HEK293 (cell line): ENCODE data around the gene GRN.

Source experiments
- CTCF ChIA-PET: fragments of 350-600 bp; formaldehyde crosslinking; extraction: SDS; loops from one replicate; lab custom pipeline; 2021; ENCODE audit warnings: antibody characterized with exemption; lab: Yijun Ruan, JAX
- POLR2A ChIA-PET: fragments of 300-600 bp; formaldehyde crosslinking; extraction: SDS; loops from one replicate; lab custom pipeline; 2020; ENCODE audit warnings: antibody characterized with exemption, inconsistent platforms; lab: Yijun Ruan, JAX
- H3K27ac ChIP-seq: fragments of 200-500 bp; sonication (Bioruptor generic); 2 replicates; pipeline ENCODE4 v1.5.1; 2014; ENCODE audit warnings: low read depth, low read length, control low read depth, inconsistent platforms; ENCODE audit errors: extremely low read depth
- H3K36me3 ChIP-seq, 2 experiments: fragments of 200-500 bp in 1 of 2; sonication (Bioruptor generic) in 1 of 2; 1 replicate in 1 of 2; 2 replicates in 1 of 2; pipeline ENCODE4 v1.5.1; 2014 to 2017; ENCODE audit warnings: inconsistent platforms in 2 of 2, low read length in 2 of 2; ENCODE audit not compliant: control insufficient read depth in 2 of 2, insufficient read depth in 1 of 2
- H3K4me1 ChIP-seq: fragments of 200-500 bp; sonication (Bioruptor generic); 2 replicates; pipeline ENCODE4 v1.5.1; 2014; ENCODE audit warnings: mild to moderate bottlenecking, low read length, inconsistent platforms; ENCODE audit not compliant: control insufficient read depth, insufficient read depth
- H3K4me3 ChIP-seq: 2 replicates; pipeline ENCODE4 v1.5.1; 2011; ENCODE audit warnings: low read depth, mild to moderate bottlenecking, control low read depth, low read length, moderate library complexity
- H3K9me3 ChIP-seq: fragments of 200-500 bp; sonication (Bioruptor generic); 2 replicates; pipeline ENCODE4 v1.5.1; 2014; ENCODE audit warnings: low read depth, low read length, inconsistent platforms; ENCODE audit not compliant: control insufficient read depth, insufficient read depth
- FEZF1 ChIP-seq: fragments of 450-650 bp; formaldehyde crosslinking; IDR thresholded peaks from 2 replicates; pipeline ENCODE4 v1.5.1; 2016; ENCODE audit warnings: missing biosample characterization, missing genetic modification characterization
- REPIN1 ChIP-seq: fragments of 450-650 bp; formaldehyde crosslinking; IDR thresholded peaks from 2 replicates; pipeline ENCODE4 v1.5.1; 2017; ENCODE audit warnings: missing biosample characterization, missing genetic modification characterization, low read depth
- ZBTB1 ChIP-seq: fragments of 450-650 bp; formaldehyde crosslinking; IDR thresholded peaks from 2 replicates; pipeline ENCODE4 v1.5.1; 2016; ENCODE audit warnings: missing biosample characterization, missing genetic modification characterization
- ZBTB49 ChIP-seq: fragments of 450-650 bp; formaldehyde crosslinking; IDR thresholded peaks from 2 replicates; pipeline ENCODE4 v1.5.1; 2016; ENCODE audit warnings: missing biosample characterization, missing genetic modification characterization, low read depth
- ZFHX2 ChIP-seq: fragments of 450-650 bp; formaldehyde crosslinking; conservative IDR thresholded peaks from 2 replicates; pipeline ENCODE4 v1.5.1; 2016; ENCODE audit warnings: missing biosample characterization, missing genetic modification characterization
- ZIC2 ChIP-seq: fragments of 450-650 bp; formaldehyde crosslinking; IDR thresholded peaks from 2 replicates; pipeline ENCODE4 v1.5.1; 2016; ENCODE audit warnings: missing biosample characterization, missing genetic modification characterization
- ZNF175 ChIP-seq: fragments of 450-650 bp; formaldehyde crosslinking; IDR thresholded peaks from 2 replicates; pipeline ENCODE4 v1.5.1; 2016; ENCODE audit warnings: missing biosample characterization, missing genetic modification characterization
- ZNF394 ChIP-seq: fragments of 450-650 bp; formaldehyde crosslinking; IDR thresholded peaks from 2 replicates; pipeline ENCODE4 v1.5.1; 2016; ENCODE audit warnings: missing biosample characterization, missing genetic modification characterization, mild to moderate bottlenecking, moderate library complexity, borderline replicate concordance
- ZNF600 ChIP-seq: fragments of 450-650 bp; formaldehyde crosslinking; IDR thresholded peaks from 2 replicates; pipeline ENCODE4 v1.5.1; 2016; ENCODE audit warnings: missing biosample characterization, missing genetic modification characterization
- ZNF639 ChIP-seq: fragments of 450-650 bp; formaldehyde crosslinking; IDR thresholded peaks from 2 replicates; pipeline ENCODE4 v1.5.1; 2016; ENCODE audit warnings: missing biosample characterization, missing genetic modification characterization
- ZSCAN16 ChIP-seq: fragments of 450-650 bp; formaldehyde crosslinking; IDR thresholded peaks from 2 replicates; pipeline ENCODE4 v1.5.1; 2016; ENCODE audit warnings: missing biosample characterization, missing genetic modification characterization
- TF ChIP-seq, protein P1 (sequence below): fragments of 450-650 bp; formaldehyde crosslinking; IDR thresholded peaks from 2 replicates; pipeline ENCODE4 v1.5.1; 2016; ENCODE audit warnings: missing biosample characterization, missing genetic modification characterization

Gene GRN

GRCh38 chr17:44383363-44383762, 38.3 kb downstream of the GRN start (continued):
- TF ChIP-seq ZNF600 (tag by site-specific recombination) (no peak), ZNF175 (no peak), ZSCAN16 (tag by site-specific recombination) (no peak)

- peaks cover 2% of the 10 kb centered on the region; the same call in 1 of the 2 replicates for H3K4me1 ChIP-seq
- TF ChIP-seq ZBTB49 (tag by site-specific recombination) (no peak), REPIN1 (tag by site-specific recombination) (no peak), FEZF1 (tag by site-specific recombination) (no peak)
- TF ChIP-seq, protein P1, sequence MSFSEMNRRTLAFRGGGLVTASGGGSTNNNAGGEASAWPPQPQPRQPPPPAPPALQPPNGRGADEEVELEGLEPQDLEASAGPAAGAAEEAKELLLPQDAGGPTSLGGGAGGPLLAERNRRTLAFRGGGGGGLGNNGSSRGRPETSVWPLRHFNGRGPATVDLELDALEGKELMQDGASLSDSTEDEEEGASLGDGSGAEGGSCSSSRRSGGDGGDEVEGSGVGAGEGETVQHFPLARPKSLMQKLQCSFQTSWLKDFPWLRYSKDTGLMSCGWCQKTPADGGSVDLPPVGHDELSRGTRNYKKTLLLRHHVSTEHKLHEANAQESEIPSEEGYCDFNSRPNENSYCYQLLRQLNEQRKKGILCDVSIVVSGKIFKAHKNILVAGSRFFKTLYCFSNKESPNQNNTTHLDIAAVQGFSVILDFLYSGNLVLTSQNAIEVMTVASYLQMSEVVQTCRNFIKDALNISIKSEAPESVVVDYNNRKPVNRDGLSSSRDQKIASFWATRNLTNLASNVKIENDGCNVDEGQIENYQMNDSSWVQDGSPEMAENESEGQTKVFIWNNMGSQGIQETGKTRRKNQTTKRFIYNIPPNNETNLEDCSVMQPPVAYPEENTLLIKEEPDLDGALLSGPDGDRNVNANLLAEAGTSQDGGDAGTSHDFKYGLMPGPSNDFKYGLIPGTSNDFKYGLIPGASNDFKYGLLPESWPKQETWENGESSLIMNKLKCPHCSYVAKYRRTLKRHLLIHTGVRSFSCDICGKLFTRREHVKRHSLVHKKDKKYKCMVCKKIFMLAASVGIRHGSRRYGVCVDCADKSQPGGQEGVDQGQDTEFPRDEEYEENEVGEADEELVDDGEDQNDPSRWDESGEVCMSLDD = no peak
- POLR2A ChIA-PET = no interaction called here
Observed at GRCh38 chr17:44383861-44384260, 38.8 kb downstream of the GRN start.

DNA sequence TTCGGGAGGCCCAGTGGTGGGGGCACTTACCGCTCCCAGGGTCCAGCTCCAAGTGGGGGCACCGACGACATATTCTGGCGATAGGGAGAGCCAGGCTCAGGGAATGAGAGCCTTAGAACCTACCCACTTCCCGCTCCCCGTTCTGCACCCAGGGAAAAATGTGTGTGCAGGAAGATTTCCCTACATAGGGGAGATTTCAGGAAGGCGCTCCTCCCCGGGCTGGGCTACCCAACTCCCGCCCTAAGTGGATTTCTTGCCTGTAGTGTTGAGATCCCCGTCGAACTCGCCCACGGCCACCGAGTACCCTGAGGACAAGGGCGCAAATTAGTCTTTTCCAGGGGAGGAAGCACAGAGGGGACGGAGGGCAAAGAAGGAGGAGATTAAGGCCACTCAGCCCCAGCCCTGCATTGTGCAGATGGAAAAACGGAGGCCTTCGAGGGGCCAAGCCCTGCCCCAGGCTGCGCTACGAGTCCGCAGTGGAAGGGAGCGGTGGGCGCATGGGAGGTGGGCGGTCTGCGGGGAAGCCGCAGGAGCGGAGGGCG, 39.2 kb downstream of the GRN start:
- ChIA-PET POLR2A (interaction anchor here (0.9 to 1.3 kb wide), 4 partner anchors 21 to 150 kb away, joined by 3 to 12 read pairs (median 4); partner anchors contain the start of genes FAM171A2 and GRN), CTCF (interaction anchor here (0.6 to 0.9 kb wide), 3 partner anchors 10 to 27 kb away, joined by 3 to 4 read pairs (median 3); no protein-coding TSS in a partner anchor)
- H3K36me3 ChIP-seq = no peaks in the 10 kb centered on the region
- H3K27ac ChIP-seq = no peak overlapping the region
- no peaks in the 10 kb centered on the region for H3K9me3 ChIP-seq
- TF ChIP-seq ZBTB1 (tag by site-specific recombination) = no peak
- peak; percentile 56 for TF ChIP-seq ZFHX2 (tag by site-specific recombination)
- TF ChIP-seq ZNF639 (tag by site-specific recombination) = no peak
- TF ChIP-seq ZNF600 (tag by site-specific recombination) = peak; percentile 38; the same call in 1 of the 2 replicates
- no peak for TF ChIP-seq ZNF394 (tag by site-specific recombination)
- no peak for TF ChIP-seq ZIC2 (tag by site-specific recombination)
- TF ChIP-seq, all 188 proteins: peak for 2
- H3K4me1 ChIP-seq = peaks cover 2% of the 10 kb centered on the region; the same call in 1 of the 2 replicates
- H3K4me3 ChIP-seq = no peak overlapping the region

More at GRCh38 chr17:44383861-44384260, 38.8 kb downstream of the GRN start:
- Histone ChIP-seq H3K4me3 (no peak overlapping the region), H3K27ac (no peak overlapping the region), H3K9me3 (no peaks in the 10 kb centered on the region), H3K36me3 (no peaks in the 10 kb centered on the region)
- CTCF ChIA-PET = no interaction called here
